PC-3 (cell line): ENCODE results near the gene RFT1.

Experiments
- CTCF ChIP-seq: fragments of 300-600 bp; sonication (generic); conservative IDR thresholded peaks from 2 replicates; pipeline ENCODE4 v1.5.1; 2017; ENCODE audit warnings: antibody characterized with exemption, low read depth, mild to moderate bottlenecking, low read length
- EZH2 ChIP-seq: fragments of 300-600 bp; sonication (generic); IDR thresholded peaks from one replicate; pipeline ENCODE4 v1.6.1; 2017; ENCODE audit warnings: antibody characterized with exemption, mild to moderate bottlenecking, low read length; ENCODE audit not compliant: unreplicated experiment
- EZH2phosphoT487 ChIP-seq: fragments of 300-600 bp; sonication (generic); IDR thresholded peaks from 2 replicates; pipeline ENCODE4 v1.6.1; 2018; ENCODE audit warnings: mild to moderate bottlenecking, antibody characterized with exemption, low read length, borderline replicate concordance

DNA sequence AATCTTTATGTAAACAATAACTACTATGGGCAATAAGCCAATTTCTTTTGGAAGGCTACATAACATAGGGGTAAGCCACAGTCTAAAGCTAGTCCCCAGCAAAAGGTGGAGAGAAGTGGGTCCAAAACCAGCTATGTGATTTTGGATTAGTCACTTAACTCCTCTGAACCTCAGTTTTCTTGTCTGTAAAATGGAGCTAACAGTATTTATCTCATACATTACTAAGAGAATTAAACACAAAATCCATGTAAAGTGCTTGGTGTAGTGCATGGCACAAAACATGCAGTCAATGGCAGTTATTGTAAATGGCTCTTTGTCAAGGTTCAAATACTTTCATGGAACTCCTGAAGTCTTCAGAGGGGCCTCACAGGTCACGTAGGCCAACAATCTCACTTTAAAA is 13.3 kb downstream of the RFT1 start:
- TF ChIP-seq EZH2, result no peak
- no peak for TF ChIP-seq CTCF
- no peak for TF ChIP-seq EZH2phosphoT487
